ENCODE measurements around the gene PSME1. TPM values are rescaled to one million over a fixed set of nuclear protein-coding genes. Genes with fewer than 3 reads are reported as not detected.

PSME1 gene
- total and polyA plus RNA-seq, 2 of the 13 experiments (the other 11 are each of a cell fraction or from before 2014, with no cell fraction given) = 159 to 608 TPM

DNA sequence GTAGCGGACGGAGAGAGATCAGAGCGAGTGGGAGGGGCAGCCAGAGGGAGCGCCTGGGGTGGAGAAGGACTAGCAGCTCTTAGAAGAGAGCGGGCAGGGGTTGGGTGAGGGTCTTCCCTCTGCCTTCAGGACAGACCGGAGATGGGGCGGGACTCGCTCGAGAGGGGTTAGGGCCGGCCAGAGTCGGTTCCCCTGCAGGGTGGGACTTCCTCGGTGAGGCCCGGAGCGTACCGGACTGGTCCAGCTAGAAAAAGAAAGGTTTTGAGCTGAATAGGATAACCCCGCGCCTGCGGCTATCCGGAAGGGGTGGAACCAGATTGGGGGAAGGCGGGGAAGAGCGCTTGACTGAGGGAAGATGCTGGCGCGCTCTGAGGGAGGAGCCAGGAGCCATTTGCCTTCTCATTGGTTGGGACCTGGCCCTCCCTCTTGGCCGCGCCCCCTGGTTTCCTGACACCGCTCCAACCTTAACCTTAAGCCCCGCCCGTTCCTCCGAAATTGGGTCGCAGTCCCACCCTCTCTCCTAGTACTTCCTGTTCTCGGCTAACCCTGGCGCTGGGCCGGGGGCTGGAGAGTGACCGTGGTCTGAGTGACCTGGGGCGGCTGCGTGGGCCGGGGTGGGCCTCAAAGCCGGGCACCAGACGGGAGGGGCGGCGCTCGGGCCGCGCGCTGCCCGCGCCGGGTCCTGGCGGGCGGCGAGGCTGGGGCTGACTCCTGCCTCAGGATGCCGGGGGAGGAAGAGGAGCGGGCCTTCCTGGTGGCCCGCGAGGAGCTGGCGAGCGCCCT is 11.2 kb downstream of the PSME1 start, which contains the start of gene RNF31 (continued):
- TF ChIP-seq NCOR1 (IDR thresholded peaks at IDR 0.05; ENCODE audit: borderline replicate concordance, low read length) (peak; percentile 30; the same call in 1 of the 2 replicates), REL (CRISPR knock-in tag; conservative IDR thresholded peaks at IDR 0.05) (no peak), PCBP2 (optimal IDR thresholded peaks at IDR 0.05; ENCODE audit: low read depth, low read length, poor library complexity, severe bottlenecking) (peak; percentile 14), RAD51 (IDR thresholded peaks at IDR 0.05; ENCODE audit: borderline replicate concordance) (no peak), ZNF430 (CRISPR knock-in tag; IDR thresholded peaks at IDR 0.05) (no peak), RFXAP (CRISPR knock-in tag; IDR thresholded peaks at IDR 0.05; ENCODE audit: borderline replicate concordance) (peak; percentile 55; the same call in 1 of the 2 replicates), PAF1 (CRISPR knock-in tag; IDR thresholded peaks at IDR 0.05) (0 out of 2 replicates have a peak, but pooled peaks have one; percentile 32)
- TF ChIP-seq, protein P1, sequence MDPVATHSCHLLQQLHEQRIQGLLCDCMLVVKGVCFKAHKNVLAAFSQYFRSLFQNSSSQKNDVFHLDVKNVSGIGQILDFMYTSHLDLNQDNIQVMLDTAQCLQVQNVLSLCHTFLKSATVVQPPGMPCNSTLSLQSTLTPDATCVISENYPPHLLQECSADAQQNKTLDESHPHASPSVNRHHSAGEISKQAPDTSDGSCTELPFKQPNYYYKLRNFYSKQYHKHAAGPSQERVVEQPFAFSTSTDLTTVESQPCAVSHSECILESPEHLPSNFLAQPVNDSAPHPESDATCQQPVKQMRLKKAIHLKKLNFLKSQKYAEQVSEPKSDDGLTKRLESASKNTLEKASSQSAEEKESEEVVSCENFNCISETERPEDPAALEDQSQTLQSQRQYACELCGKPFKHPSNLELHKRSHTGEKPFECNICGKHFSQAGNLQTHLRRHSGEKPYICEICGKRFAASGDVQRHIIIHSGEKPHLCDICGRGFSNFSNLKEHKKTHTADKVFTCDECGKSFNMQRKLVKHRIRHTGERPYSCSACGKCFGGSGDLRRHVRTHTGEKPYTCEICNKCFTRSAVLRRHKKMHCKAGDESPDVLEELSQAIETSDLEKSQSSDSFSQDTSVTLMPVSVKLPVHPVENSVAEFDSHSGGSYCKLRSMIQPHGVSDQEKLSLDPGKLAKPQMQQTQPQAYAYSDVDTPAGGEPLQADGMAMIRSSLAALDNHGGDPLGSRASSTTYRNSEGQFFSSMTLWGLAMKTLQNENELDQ (CRISPR knock-in tag; IDR thresholded peaks at IDR 0.05; ENCODE audit: borderline replicate concordance) = no peak; the same call in 1 of the 2 replicates
- TF ChIP-seq, protein P2, sequence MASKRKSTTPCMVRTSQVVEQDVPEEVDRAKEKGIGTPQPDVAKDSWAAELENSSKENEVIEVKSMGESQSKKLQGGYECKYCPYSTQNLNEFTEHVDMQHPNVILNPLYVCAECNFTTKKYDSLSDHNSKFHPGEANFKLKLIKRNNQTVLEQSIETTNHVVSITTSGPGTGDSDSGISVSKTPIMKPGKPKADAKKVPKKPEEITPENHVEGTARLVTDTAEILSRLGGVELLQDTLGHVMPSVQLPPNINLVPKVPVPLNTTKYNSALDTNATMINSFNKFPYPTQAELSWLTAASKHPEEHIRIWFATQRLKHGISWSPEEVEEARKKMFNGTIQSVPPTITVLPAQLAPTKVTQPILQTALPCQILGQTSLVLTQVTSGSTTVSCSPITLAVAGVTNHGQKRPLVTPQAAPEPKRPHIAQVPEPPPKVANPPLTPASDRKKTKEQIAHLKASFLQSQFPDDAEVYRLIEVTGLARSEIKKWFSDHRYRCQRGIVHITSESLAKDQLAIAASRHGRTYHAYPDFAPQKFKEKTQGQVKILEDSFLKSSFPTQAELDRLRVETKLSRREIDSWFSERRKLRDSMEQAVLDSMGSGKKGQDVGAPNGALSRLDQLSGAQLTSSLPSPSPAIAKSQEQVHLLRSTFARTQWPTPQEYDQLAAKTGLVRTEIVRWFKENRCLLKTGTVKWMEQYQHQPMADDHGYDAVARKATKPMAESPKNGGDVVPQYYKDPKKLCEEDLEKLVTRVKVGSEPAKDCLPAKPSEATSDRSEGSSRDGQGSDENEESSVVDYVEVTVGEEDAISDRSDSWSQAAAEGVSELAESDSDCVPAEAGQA (IDR thresholded peaks at IDR 0.05; ENCODE audit: low read depth) = no peak; the same call in 1 of the 2 replicates
- TF ChIP-seq, protein P2 (CRISPR knock-in tag; IDR thresholded peaks at IDR 0.05; ENCODE audit: borderline replicate concordance) = no peak
- TF ChIP-seq, protein P3, sequence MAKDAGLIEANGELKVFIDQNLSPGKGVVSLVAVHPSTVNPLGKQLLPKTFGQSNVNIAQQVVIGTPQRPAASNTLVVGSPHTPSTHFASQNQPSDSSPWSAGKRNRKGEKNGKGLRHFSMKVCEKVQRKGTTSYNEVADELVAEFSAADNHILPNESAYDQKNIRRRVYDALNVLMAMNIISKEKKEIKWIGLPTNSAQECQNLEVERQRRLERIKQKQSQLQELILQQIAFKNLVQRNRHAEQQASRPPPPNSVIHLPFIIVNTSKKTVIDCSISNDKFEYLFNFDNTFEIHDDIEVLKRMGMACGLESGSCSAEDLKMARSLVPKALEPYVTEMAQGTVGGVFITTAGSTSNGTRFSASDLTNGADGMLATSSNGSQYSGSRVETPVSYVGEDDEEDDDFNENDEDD (CRISPR knock-in tag; IDR thresholded peaks at IDR 0.05; ENCODE audit: borderline replicate concordance) = 0 out of 2 replicates have a peak, but pooled peaks have one; percentile 56
- TF ChIP-seq, protein P4, sequence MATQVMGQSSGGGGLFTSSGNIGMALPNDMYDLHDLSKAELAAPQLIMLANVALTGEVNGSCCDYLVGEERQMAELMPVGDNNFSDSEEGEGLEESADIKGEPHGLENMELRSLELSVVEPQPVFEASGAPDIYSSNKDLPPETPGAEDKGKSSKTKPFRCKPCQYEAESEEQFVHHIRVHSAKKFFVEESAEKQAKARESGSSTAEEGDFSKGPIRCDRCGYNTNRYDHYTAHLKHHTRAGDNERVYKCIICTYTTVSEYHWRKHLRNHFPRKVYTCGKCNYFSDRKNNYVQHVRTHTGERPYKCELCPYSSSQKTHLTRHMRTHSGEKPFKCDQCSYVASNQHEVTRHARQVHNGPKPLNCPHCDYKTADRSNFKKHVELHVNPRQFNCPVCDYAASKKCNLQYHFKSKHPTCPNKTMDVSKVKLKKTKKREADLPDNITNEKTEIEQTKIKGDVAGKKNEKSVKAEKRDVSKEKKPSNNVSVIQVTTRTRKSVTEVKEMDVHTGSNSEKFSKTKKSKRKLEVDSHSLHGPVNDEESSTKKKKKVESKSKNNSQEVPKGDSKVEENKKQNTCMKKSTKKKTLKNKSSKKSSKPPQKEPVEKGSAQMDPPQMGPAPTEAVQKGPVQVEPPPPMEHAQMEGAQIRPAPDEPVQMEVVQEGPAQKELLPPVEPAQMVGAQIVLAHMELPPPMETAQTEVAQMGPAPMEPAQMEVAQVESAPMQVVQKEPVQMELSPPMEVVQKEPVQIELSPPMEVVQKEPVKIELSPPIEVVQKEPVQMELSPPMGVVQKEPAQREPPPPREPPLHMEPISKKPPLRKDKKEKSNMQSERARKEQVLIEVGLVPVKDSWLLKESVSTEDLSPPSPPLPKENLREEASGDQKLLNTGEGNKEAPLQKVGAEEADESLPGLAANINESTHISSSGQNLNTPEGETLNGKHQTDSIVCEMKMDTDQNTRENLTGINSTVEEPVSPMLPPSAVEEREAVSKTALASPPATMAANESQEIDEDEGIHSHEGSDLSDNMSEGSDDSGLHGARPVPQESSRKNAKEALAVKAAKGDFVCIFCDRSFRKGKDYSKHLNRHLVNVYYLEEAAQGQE (IDR thresholded peaks at IDR 0.05; ENCODE audit: borderline replicate concordance in 1 of 2, low read depth in 1 of 2, low read length in 2 of 2) = no peak
- TF ChIP-seq, protein P5, sequence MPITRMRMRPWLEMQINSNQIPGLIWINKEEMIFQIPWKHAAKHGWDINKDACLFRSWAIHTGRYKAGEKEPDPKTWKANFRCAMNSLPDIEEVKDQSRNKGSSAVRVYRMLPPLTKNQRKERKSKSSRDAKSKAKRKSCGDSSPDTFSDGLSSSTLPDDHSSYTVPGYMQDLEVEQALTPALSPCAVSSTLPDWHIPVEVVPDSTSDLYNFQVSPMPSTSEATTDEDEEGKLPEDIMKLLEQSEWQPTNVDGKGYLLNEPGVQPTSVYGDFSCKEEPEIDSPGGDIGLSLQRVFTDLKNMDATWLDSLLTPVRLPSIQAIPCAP (CRISPR knock-in tag; IDR thresholded peaks at IDR 0.05; ENCODE audit: low read depth) = no peak

Data from HepG2 (cell line).